RPMI7951 (cell line): ENCODE results near the gene CDKL5. TPM values are rescaled to one million over a fixed set of nuclear protein-coding genes. Genes with fewer than 3 reads are reported as not detected.
A peak's percentile ranks its signal among the peaks of the same experiment; 100 is the strongest.
"Not testable (repeated sequence)": the region's sequence is repeated elsewhere in the genome, so short reads cannot be mapped to it uniquely, and the experiment has no call there.

Experiments used
- DNase-seq: peaks from one replicate; pipeline ENCODE4 v3.0.0-alpha.2; 2012; ENCODE audit warnings: low read depth
- total RNA-seq: library from RNA; depleted of rRNA; stranded (reverse); fragments of >200 nt; shearing (Covaris generic); gene quantifications from 2 replicates; pipeline ENCODE4 v1.2.3, GENCODE V29; 2014; rRNA removed

CDKL5 gene
- total RNA-seq, result 2.5 and 2.7 TPM in 2 replicates

GRCh38 chrX:18425199-18426003 is at the start of gene CDKL5:
CDKL5 (plus strand) TSS chrX:18425608; CDS start chrX:18507097, 81,489 bp downstream.
- peak; percentile 96 for DNase-seq

GRCh38 chrX:18377796-18378195 is 47.6 kb upstream of the CDKL5 start:
- peak; percentile 19 for DNase-seq

- no peak for DNase-seq
Measured at GRCh38 chrX:18389966-18390365, 35.4 kb upstream of the CDKL5 start.

- peak; percentile 41 for DNase-seq
Measured at GRCh38 chrX:18390941-18391538, 34.4 kb upstream of the CDKL5 start.

GRCh38 chrX:18394477-18394876 is 30.9 kb upstream of the CDKL5 start:
- DNase-seq, result no peak

- no peak for DNase-seq
Measured at GRCh38 chrX:18401848-18402213, 23.6 kb upstream of the CDKL5 start.

GRCh38 chrX:18406531-18407266 is 18.7 kb upstream of the CDKL5 start:
- DNase-seq, result no peak

GRCh38 chrX:18410038-18410437 is 15.4 kb upstream of the CDKL5 start:
- DNase-seq, result peak; percentile 20

- no peak for DNase-seq
Measured at GRCh38 chrX:18415386-18415785, 10.0 kb upstream of the CDKL5 start.

GRCh38 chrX:18422325-18422724 is 3.1 kb upstream of the CDKL5 start:
- DNase-seq, result peak; percentile 67

- no peak for DNase-seq
Measured at GRCh38 chrX:18422886-18423285, 2.5 kb upstream of the CDKL5 start.

- peak; percentile 50 for DNase-seq
Measured at GRCh38 chrX:18424482-18425198, 768 bp upstream of the CDKL5 start.

- no peak for DNase-seq
Measured at GRCh38 chrX:18426004-18426320, 554 bp downstream of the CDKL5 start.

GRCh38 chrX:18428006-18428405 is 2.6 kb downstream of the CDKL5 start:
- DNase-seq, result no peak

- DNase-seq, result not testable (repeated sequence)
Measured at GRCh38 chrX:18433288-18433687, 7.9 kb downstream of the CDKL5 start.

GRCh38 chrX:18434896-18435295 is 9.5 kb downstream of the CDKL5 start:
- no peak for DNase-seq

- DNase-seq, result no peak
Measured at GRCh38 chrX:18436017-18436416, 10.6 kb downstream of the CDKL5 start.

- DNase-seq, result no peak
Measured at GRCh38 chrX:18440835-18441234, 15.4 kb downstream of the CDKL5 start.

- DNase-seq, result no peak
Measured at GRCh38 chrX:18441780-18442367, 16.5 kb downstream of the CDKL5 start.

- no peak for DNase-seq
Measured at GRCh38 chrX:18448416-18448815, 23.0 kb downstream of the CDKL5 start.

- no peak for DNase-seq
Measured at GRCh38 chrX:18449236-18449635, 23.8 kb downstream of the CDKL5 start.

- no peak for DNase-seq
Measured at GRCh38 chrX:18455384-18455783, 30.0 kb downstream of the CDKL5 start.
